Measurements from ENCODE around the gene C19orf25. TPM values are rescaled to one million over a fixed set of nuclear protein-coding genes. Genes with fewer than 3 reads are reported as not detected.
A peak's percentile ranks its signal among the peaks of the same experiment; 100 is the strongest.

The C19orf25 gene
- total RNA-seq, 2 experiments from 2014 or later = 17.5 to 20.8 TPM

- Mint-ChIP-seq H3K4me3 (no peak overlapping the region), H3K36me3 (ENCODE audit: low read depth) (peaks cover 2% of the 10 kb centered on the region), H3K4me1 (ENCODE audit: low read depth) (peaks cover 16% of the 10 kb centered on the region), H3K27ac (no peak overlapping the region), H3K27me3 (ENCODE audit: low read depth) (peaks cover 17% of the 10 kb centered on the region), H3K9me3 (no peaks in the 10 kb centered on the region)
- CTCF ChIA-PET = interaction anchor here (0.9 kb wide), 1 partner anchor 16 kb away, joined by 4 read pairs; no protein-coding TSS in a partner anchor
- no peak for DNase-seq
- intact Hi-C loops (cut with micrococcal nuclease) = no loop called here
Measured at GRCh38 chr19:1459479-1459878, 19.5 kb downstream of the C19orf25 start.

DNA sequence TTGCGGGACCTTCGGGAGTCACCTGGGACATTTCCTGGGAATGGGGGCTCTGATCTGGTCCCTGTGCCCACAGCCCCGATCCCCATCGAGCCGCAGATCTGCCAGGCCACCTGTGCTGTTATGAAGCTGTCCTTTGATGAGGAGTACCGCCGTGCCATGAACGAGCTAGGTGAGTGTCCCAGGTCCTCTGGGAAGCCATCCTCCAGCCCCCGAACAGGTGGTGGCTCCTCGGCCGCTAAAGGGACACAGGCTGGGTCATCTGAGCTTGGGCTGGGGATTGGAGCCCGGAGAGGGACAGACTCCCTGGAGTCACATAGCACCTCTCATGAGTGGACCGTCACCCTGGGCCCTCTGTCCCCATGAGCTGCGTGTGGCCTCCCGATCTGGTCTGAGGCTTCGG, 21.1 kb downstream of the C19orf25 start:
- Mint-ChIP-seq H3K4me3 (no peak overlapping the region), H3K4me1 (ENCODE audit: low read depth) (peaks cover 17% of the 10 kb centered on the region), H3K27ac (no peak overlapping the region), H3K9me3 (no peaks in the 10 kb centered on the region), H3K27me3 (ENCODE audit: low read depth) (peaks cover 25% of the 10 kb centered on the region), H3K36me3 (ENCODE audit: low read depth) (peaks cover 2% of the 10 kb centered on the region)
- intact Hi-C loops (cut with micrococcal nuclease) = no loop called here
- CTCF ChIA-PET = interaction anchor here (0.6 to 1.1 kb wide), 2 partner anchors 9 to 1470 kb away, joined by 3 to 5 read pairs; no protein-coding TSS in a partner anchor
- no peak for DNase-seq

- CTCF ChIA-PET = interaction anchor here (0.6 to 1.1 kb wide), 2 partner anchors 9 to 1471 kb away, joined by 3 to 5 read pairs; no protein-coding TSS in a partner anchor
- intact Hi-C loops (cut with micrococcal nuclease) = no loop called here
- H3K27ac Mint-ChIP-seq = no peak overlapping the region
- peaks cover 31% of the 10 kb centered on the region for H3K27me3 Mint-ChIP-seq (ENCODE audit: low read depth)
- H3K4me1 Mint-ChIP-seq (ENCODE audit: low read depth) = peaks cover 17% of the 10 kb centered on the region
- no peaks in the 10 kb centered on the region for H3K9me3 Mint-ChIP-seq
- no peak for DNase-seq
- H3K36me3 Mint-ChIP-seq (ENCODE audit: low read depth) = peaks cover 2% of the 10 kb centered on the region
- no peak overlapping the region for H3K4me3 Mint-ChIP-seq
Measured at GRCh38 chr19:1457031-1457739, 21.8 kb downstream of the C19orf25 start.

GRCh38 chr19:1456121-1456900, 22.7 kb downstream of the C19orf25 start:
- peaks cover 17% of the 10 kb centered on the region for H3K4me1 Mint-ChIP-seq (ENCODE audit: low read depth)
- peaks cover 2% of the 10 kb centered on the region for H3K36me3 Mint-ChIP-seq (ENCODE audit: low read depth)
- no peaks in the 10 kb centered on the region for H3K9me3 Mint-ChIP-seq
- H3K27me3 Mint-ChIP-seq (ENCODE audit: low read depth) = peaks cover 36% of the 10 kb centered on the region
- no peak overlapping the region for H3K27ac Mint-ChIP-seq
- CTCF ChIA-PET = interaction anchor here (2.5 kb wide), 1 partner anchor 11 kb away, joined by 11 read pairs; no protein-coding TSS in a partner anchor
- no peak overlapping the region for H3K4me3 Mint-ChIP-seq
- DNase-seq = no peak
- intact Hi-C loops (cut with micrococcal nuclease) = no loop called here

DNA sequence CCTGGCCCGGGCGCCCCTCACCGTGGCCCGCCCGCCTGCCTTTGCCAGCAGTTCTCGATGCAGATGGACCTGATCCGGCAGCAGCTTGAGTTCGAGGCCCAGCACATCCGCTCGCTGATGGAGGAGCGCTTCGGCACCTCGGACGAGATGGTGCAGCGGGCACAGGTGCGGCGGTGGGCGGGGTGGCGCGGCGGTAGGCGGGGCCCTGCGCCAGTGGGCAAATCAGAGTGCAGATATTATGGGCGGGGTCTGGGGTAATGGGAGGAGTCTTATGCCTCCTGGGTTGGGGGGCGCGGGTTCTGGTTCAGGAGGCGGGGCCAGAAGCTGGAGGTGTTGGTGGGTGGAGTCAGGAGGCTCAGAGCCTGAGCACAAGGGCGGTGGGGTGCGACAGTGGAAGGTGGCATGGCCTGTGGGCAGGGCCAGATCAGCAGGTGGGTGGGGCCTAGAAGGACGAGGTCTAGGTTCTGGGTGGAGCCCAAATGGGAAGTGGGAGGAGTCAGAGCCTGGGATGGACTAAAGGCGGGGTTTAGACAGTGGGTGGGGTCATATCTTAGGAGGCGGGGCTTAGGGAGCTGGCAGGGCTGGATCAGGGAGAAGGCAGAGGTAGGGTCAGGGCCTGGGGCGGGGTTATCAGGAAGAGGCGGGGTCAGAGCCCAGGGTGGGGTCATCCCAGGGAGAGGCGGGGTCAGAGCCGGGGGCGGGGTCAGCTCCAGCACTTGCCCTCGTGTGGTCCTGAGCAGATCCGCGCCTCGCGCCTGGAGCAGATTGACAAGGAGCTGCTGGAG, 23.5 kb downstream of the C19orf25 start:
- H3K9me3 Mint-ChIP-seq = no peaks in the 10 kb centered on the region
- no peak overlapping the region for H3K27ac Mint-ChIP-seq
- peaks cover 43% of the 10 kb centered on the region for H3K27me3 Mint-ChIP-seq (ENCODE audit: low read depth)
- peaks cover 17% of the 10 kb centered on the region for H3K4me1 Mint-ChIP-seq (ENCODE audit: low read depth)
- CTCF ChIA-PET = interaction anchor here (0.6 to 2.5 kb wide), 2 partner anchors 10 to 12 kb away, joined by 3 to 11 read pairs; no protein-coding TSS in a partner anchor
- DNase-seq = peak; percentile 72
- H3K4me3 Mint-ChIP-seq = no peak overlapping the region
- intact Hi-C loops (cut with micrococcal nuclease) = no loop called here
- H3K36me3 Mint-ChIP-seq (ENCODE audit: low read depth) = peaks cover 2% of the 10 kb centered on the region

- Mint-ChIP-seq H3K9me3 (no peaks in the 10 kb centered on the region), H3K36me3 (ENCODE audit: low read depth) (peaks cover 2% of the 10 kb centered on the region), H3K4me1 (ENCODE audit: low read depth) (peaks cover 17% of the 10 kb centered on the region), H3K4me3 (no peak overlapping the region), H3K27me3 (ENCODE audit: low read depth) (peaks cover 47% of the 10 kb centered on the region), H3K27ac (no peak overlapping the region)
- CTCF ChIA-PET = interaction anchor here (0.6 to 2.5 kb wide), 2 partner anchors 10 to 12 kb away, joined by 3 to 11 read pairs; no protein-coding TSS in a partner anchor
- DNase-seq = no peak
- intact Hi-C loops (cut with micrococcal nuclease) = no loop called here
Measured at GRCh38 chr19:1455002-1455335, 24.0 kb downstream of the C19orf25 start.

- H3K27ac Mint-ChIP-seq = no peak overlapping the region
- CTCF ChIA-PET = interaction anchor here (0.8 to 2.5 kb wide), 2 partner anchors 9 to 17 kb away, joined by 4 to 11 read pairs; no protein-coding TSS in a partner anchor
- peaks cover 52% of the 10 kb centered on the region for H3K27me3 Mint-ChIP-seq (ENCODE audit: low read depth)
- intact Hi-C loops (cut with micrococcal nuclease) = no loop called here
- no peaks in the 10 kb centered on the region for H3K9me3 Mint-ChIP-seq
- no peak for DNase-seq
- H3K36me3 Mint-ChIP-seq (ENCODE audit: low read depth) = no peaks in the 10 kb centered on the region
- peaks cover 17% of the 10 kb centered on the region for H3K4me1 Mint-ChIP-seq (ENCODE audit: low read depth)
- no peak overlapping the region for H3K4me3 Mint-ChIP-seq
Measured at GRCh38 chr19:1453525-1454364, 25.3 kb downstream of the C19orf25 start.

DNA sequence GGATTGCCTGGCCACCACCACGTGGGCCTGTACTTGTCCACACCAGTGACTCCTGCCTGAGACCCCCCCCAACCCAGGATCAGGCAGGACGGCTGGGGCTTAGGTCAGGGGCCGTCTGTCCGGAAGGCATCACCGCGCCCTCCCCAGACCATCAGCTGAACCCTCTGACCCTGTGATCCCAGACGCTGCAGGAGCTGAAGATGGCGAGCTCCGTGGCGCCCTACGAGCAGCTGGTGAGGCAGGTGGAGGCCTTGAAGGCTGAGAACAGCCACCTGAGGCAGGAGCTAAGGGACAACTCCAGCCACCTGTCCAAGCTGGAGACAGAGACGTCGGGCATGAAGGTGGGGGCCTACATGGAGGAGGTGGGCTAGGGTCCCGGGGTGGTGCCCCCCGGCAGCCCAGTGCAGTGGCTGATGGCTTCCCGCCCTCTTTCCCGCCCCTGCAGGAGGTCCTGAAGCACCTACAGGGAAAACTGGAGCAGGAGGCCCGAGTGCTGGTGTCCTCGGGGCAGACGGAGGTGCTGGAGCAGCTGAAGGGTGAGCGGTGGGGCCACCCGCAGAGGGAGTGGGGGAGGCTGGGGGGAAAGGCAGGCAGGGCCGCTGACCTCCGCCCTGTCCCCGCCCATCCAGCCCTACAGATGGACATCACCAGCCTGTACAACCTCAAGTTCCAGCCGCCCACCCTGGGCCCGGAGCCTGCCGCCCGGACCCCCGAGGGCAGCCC, 26.1 kb downstream of the C19orf25 start:
- Mint-ChIP-seq H3K36me3 (ENCODE audit: low read depth) (no peaks in the 10 kb centered on the region), H3K4me1 (ENCODE audit: low read depth) (peaks cover 13% of the 10 kb centered on the region), H3K27me3 (ENCODE audit: low read depth) (peaks cover 53% of the 10 kb centered on the region), H3K27ac (no peak overlapping the region), H3K9me3 (no peaks in the 10 kb centered on the region), H3K4me3 (no peak overlapping the region)
- no peak for DNase-seq
- CTCF ChIA-PET = no interaction called here
- intact Hi-C loops (cut with micrococcal nuclease) = no loop called here

GRCh38 chr19:1451916-1452801, 26.9 kb downstream of the C19orf25 start:
- Mint-ChIP-seq H3K36me3 (ENCODE audit: low read depth) (no peaks in the 10 kb centered on the region), H3K4me3 (no peak overlapping the region), H3K27ac (no peak overlapping the region), H3K27me3 (ENCODE audit: low read depth) (peaks cover 58% of the 10 kb centered on the region), H3K9me3 (no peaks in the 10 kb centered on the region), H3K4me1 (ENCODE audit: low read depth) (peaks cover 13% of the 10 kb centered on the region)
- CTCF ChIA-PET = no interaction called here
- intact Hi-C loops (cut with micrococcal nuclease) = no loop called here
- no peak for DNase-seq

All from activated naive CD4-positive, alpha-beta T cell treated with anti-CD3 and anti-CD28 coated beads for 36 hours (primary cell).